OCI-LY1 (cell line): ENCODE measurements around the gene NCAPD2.

Source experiments
- CTCF ChIP-seq: fragments of 200-600 bp; sonication (generic), shearing (Covaris generic); IDR thresholded peaks from 2 replicates; pipeline ENCODE4 v1.5.1; 2017; ENCODE audit warnings: mild to moderate bottlenecking, antibody characterized with exemption, low read length, moderate library complexity, mixed read lengths
- EZH2 ChIP-seq: fragments of 200-600 bp; sonication (generic), shearing (Covaris generic); IDR thresholded peaks from 2 replicates; pipeline ENCODE4 v1.8.0; 2017; ENCODE audit warnings: borderline replicate concordance, mixed run types, mild to moderate bottlenecking, antibody characterized with exemption, low read length, moderate library complexity, mixed read lengths

DNA sequence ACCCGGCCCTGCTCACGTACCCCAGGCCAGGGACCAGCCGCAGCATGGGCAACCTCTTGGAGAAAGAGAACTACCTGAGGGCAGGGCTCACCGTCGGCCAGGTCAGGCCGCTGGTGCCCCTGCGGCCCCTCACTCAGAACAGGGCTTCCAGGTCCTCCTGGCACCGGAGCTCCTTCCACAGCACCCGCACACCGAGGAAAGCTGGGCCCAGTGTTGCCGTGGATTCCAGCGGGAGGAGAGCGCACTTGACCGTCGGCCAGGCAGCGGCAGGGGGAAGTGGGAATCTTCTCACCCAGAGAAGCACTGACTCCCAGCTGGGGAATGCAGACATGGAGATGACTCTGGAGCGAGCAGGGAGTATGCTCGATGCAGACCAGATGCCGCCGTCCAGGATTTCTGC lies 15.5 kb upstream of the NCAPD2 start:
- no peak for TF ChIP-seq CTCF
- no peak for TF ChIP-seq EZH2
